DMS114 treated with DMSO at 0.1 percent for 48 hours (cell line): ENCODE data around the gene LUZP1.
"Not testable (repeated sequence)": the region's sequence is repeated elsewhere in the genome, so short reads cannot be mapped to it uniquely, and the experiment has no call there.

ENCODE experiments used
- DNase-seq: peaks from one replicate; lab custom pipeline; 2025; ENCODE audit not compliant: unreplicated experiment; lab: John Stamatoyannopoulos, UW

LUZP1 gene

GRCh38 chr1:23188936-23189452 is 20.3 kb upstream of the LUZP1 start:
- DNase-seq: not testable (repeated sequence)

GRCh38 chr1:23188434-23188884 is 19.8 kb upstream of the LUZP1 start:
- no peak for DNase-seq

- no peak for DNase-seq
These were observed 19.0 kb upstream of the LUZP1 start for GRCh38 chr1:23187637-23188036.

- DNase-seq: no peak
These were observed 16.7 kb upstream of the LUZP1 start for GRCh38 chr1:23185381-23185780.

- peak; percentile 53 for DNase-seq
These were observed 15.7 kb upstream of the LUZP1 start for GRCh38 chr1:23184212-23184934.

- no peak for DNase-seq
These were observed 11.2 kb upstream of the LUZP1 start for GRCh38 chr1:23179862-23180261.

- peak; percentile 41 for DNase-seq
These were observed 10.3 kb upstream of the LUZP1 start for GRCh38 chr1:23178950-23179349.

- DNase-seq: no peak
These were observed 9.8 kb upstream of the LUZP1 start for GRCh38 chr1:23178414-23178813.

GRCh38 chr1:23177438-23178380 is 9.1 kb upstream of the LUZP1 start:
- peak; percentile 33 for DNase-seq

GRCh38 chr1:23177031-23177430 is 8.4 kb upstream of the LUZP1 start:
- no peak for DNase-seq

GRCh38 chr1:23174426-23175110 is 5.9 kb upstream of the LUZP1 start:
- DNase-seq: no peak

- no peak for DNase-seq
These were observed 2.6 kb upstream of the LUZP1 start for GRCh38 chr1:23171181-23171755.

GRCh38 chr1:23169727-23170335 is 1.2 kb upstream of the LUZP1 start:
- DNase-seq: peak; percentile 26

- no peak for DNase-seq
These were observed 529 bp upstream of the LUZP1 start for GRCh38 chr1:23169195-23169575.

- no peak for DNase-seq
These were observed 594 bp downstream of the LUZP1 start for GRCh38 chr1:23168079-23168444.

GRCh38 chr1:23167353-23168078 is 1.1 kb downstream of the LUZP1 start:
- DNase-seq: no peak

- no peak for DNase-seq
These were observed 1.8 kb downstream of the LUZP1 start for GRCh38 chr1:23166854-23167253.

- no peak for DNase-seq
These were observed 5.3 kb downstream of the LUZP1 start for GRCh38 chr1:23163395-23163794.

- no peak for DNase-seq
These were observed 8.4 kb downstream of the LUZP1 start for GRCh38 chr1:23159963-23160877.
